ENCODE data around the gene F11R. TPM values are rescaled to one million over a fixed set of nuclear protein-coding genes. Genes with fewer than 3 reads are reported as not detected.

F11R gene
- total and polyA plus RNA-seq, 2 of the 13 experiments (the other 11 are each of a cell fraction or from before 2014, with no cell fraction given): 95.8 to 105 TPM

GRCh38 chr1:161048949-161049722, 28.2 kb upstream of the F11R start:
- no peak overlapping the region for H3K27ac ChIP-seq (ENCODE audit: extremely low read length, insufficient read depth, low read length)
- intact Hi-C loops (cut with micrococcal nuclease; ENCODE audit: unreplicated experiment): no loop called here
- no peaks in the 10 kb centered on the region for H3K36me3 ChIP-seq (replicated peaks in 1 of 2; ENCODE audit: control insufficient read depth in 1 of 2, insufficient read depth in 2 of 2, low read length in 2 of 2)
- in situ Hi-C loops (cut with HindIII; ENCODE audit: extremely low pct_ligation_motif_present, low pct_unique_long_range_greater_than_20kb): no loop called here
- TF ChIP-seq ZNF367 (CRISPR knock-in tag; IDR thresholded peaks at IDR 0.05; ENCODE audit: borderline replicate concordance) (no peak), ZNF274 (CRISPR knock-in tag; IDR thresholded peaks at IDR 0.05) (peak; percentile 82; the same call in 1 of the 2 replicates)
- H3K4me2 ChIP-seq (ENCODE audit: low read depth, low read length): no peak overlapping the region
- H2AFZ ChIP-seq (ENCODE audit: low read length): no peak overlapping the region
- peaks cover 12% of the 10 kb centered on the region for H3K79me2 ChIP-seq (ENCODE audit: insufficient read depth, low read length)
- ATAC-seq: no peak
- ChIA-PET POLR2A (interaction anchor here (1.1 kb wide), 1 partner anchor 28 kb away, joined by 5 read pairs; the partner anchor contains the start of gene F11R), CTCF (ENCODE audit: low intra/inter-chr PET ratio, low total read pairs) (no interaction called here)
- no peak for DNase-seq (ENCODE audit: low spot score)
- 70% methylated on average over 2 of the region's 5 CpGs for WGBS (ENCODE audit: low lambda C conversion rate)
- H3K27me3 ChIP-seq (ENCODE audit: control insufficient read depth in 1 of 2, insufficient read depth in 2 of 2, low read length in 2 of 2): no peaks in the 10 kb centered on the region; a peak in 2 of 5 replicates
- BruUV-seq (replicated peaks): no TSS peak
- H4K20me1 ChIP-seq (ENCODE audit: insufficient read depth, low read length): no peaks in the 10 kb centered on the region
- H3K4me3 ChIP-seq (replicated peaks in 1 of 3; ENCODE audit: insufficient read depth in 1 of 3, low read depth in 2 of 3, low read length in 3 of 3): no peak overlapping the region
- H3K9me3 ChIP-seq (ENCODE audit: low read length): no peaks in the 10 kb centered on the region
- H3K4me1 ChIP-seq (ENCODE audit: insufficient read depth, low read length): peaks cover 25% of the 10 kb centered on the region
- FAIRE-seq: no peak
- H3K9ac ChIP-seq (ENCODE audit: insufficient read depth, low read depth, low read length): no peak overlapping the region

- FAIRE-seq (no peak), DNase-seq (ENCODE audit: low spot score) (no peak), ATAC-seq (no peak)
- in situ Hi-C loops (cut with HindIII; ENCODE audit: extremely low pct_ligation_motif_present, low pct_unique_long_range_greater_than_20kb) (no loop called here), intact Hi-C loops (cut with micrococcal nuclease; ENCODE audit: unreplicated experiment) (no loop called here)
- peaks cover 13% of the 10 kb centered on the region for H3K79me2 ChIP-seq (ENCODE audit: insufficient read depth, low read length)
- POLR2A ChIA-PET: interaction anchor here (3.3 to 4.3 kb wide), 2 partner anchors 27 to 34 kb away, joined by 38 to 60 read pairs; partner anchors contain the start of gene F11R
- no peak overlapping the region for H3K4me3 ChIP-seq (replicated peaks in 1 of 3; ENCODE audit: insufficient read depth in 1 of 3, low read depth in 2 of 3, low read length in 3 of 3)
- no peak overlapping the region for H3K27ac ChIP-seq (ENCODE audit: extremely low read length, insufficient read depth, low read length)
- H3K27me3 ChIP-seq (ENCODE audit: control insufficient read depth in 1 of 2, insufficient read depth in 2 of 2, low read length in 2 of 2): no peaks in the 10 kb centered on the region; a peak in 2 of 5 replicates
- WGBS (ENCODE audit: low lambda C conversion rate): 85% methylated on average over 16 of the region's 18 CpGs
- no peaks in the 10 kb centered on the region for H3K9me3 ChIP-seq (ENCODE audit: low read length)
- CTCF ChIA-PET (ENCODE audit: low intra/inter-chr PET ratio, low total read pairs): no interaction called here
- no peak overlapping the region for H3K9ac ChIP-seq (ENCODE audit: insufficient read depth, low read depth, low read length)
- TF ChIP-seq DZIP1 (CRISPR knock-in tag; IDR thresholded peaks at IDR 0.05) (no peak), AGO2 (optimal IDR thresholded peaks at IDR 0.05; ENCODE audit: low read depth, low read length) (peak; percentile 52), FOXK1 (CRISPR knock-in tag; IDR thresholded peaks at IDR 0.05; ENCODE audit: borderline replicate concordance, low read depth) (no peak)
- H2AFZ ChIP-seq (ENCODE audit: low read length): no peak overlapping the region
- H3K4me1 ChIP-seq (ENCODE audit: insufficient read depth, low read length): peaks cover 28% of the 10 kb centered on the region
- no TSS peak for BruUV-seq (replicated peaks)
- H3K36me3 ChIP-seq (replicated peaks in 1 of 2; ENCODE audit: control insufficient read depth in 1 of 2, insufficient read depth in 2 of 2, low read length in 2 of 2): peaks cover 0 to 6% of the 10 kb centered on the region in 2 experiments; a peak in 4 of 5 replicates
- H4K20me1 ChIP-seq (ENCODE audit: insufficient read depth, low read length): no peaks in the 10 kb centered on the region
- no peak overlapping the region for H3K4me2 ChIP-seq (ENCODE audit: low read depth, low read length)
Observed at GRCh38 chr1:161047436-161048420, 26.8 kb upstream of the F11R start.

Measured in HepG2 (cell line).